Activated CD4-positive, alpha-beta T cell treated with anti-CD3 and anti-CD28 coated beads, Interleukin-2, amount 10 ng/mL, durations not matched to agents 7 days and 5 days (primary cell): ENCODE data around the gene CNN2. TPM values are rescaled to one million over a fixed set of nuclear protein-coding genes. Genes with fewer than 3 reads are reported as not detected.
A peak's percentile ranks its signal among the peaks of the same experiment; 100 is the strongest.

Experiments used
- CTCF ChIA-PET: fragments of 350-600 bp; sonication (Branson Sonifier 250); formaldehyde crosslinking; loops from one replicate; lab custom pipeline; 2021; ENCODE audit warnings: antibody characterized with exemption; lab: Charles Lee
- POLR2A ChIA-PET: fragments of 350-600 bp; sonication (Branson Sonifier 250); formaldehyde crosslinking; loops from one replicate; lab custom pipeline; 2021; ENCODE audit warnings: antibody characterized with exemption; lab: Charles Lee
- DNase-seq: peaks from one replicate; pipeline ENCODE4 v3.0.0-alpha.2; 2020
- H3K27ac Mint-ChIP-seq: one replicate; pipeline ENCODE4 v1.8.0; 2021; ENCODE audit warnings: mild to moderate bottlenecking, moderate library complexity, mixed read lengths
- H3K27me3 Mint-ChIP-seq: one replicate; pipeline ENCODE4 v1.8.0; 2021; ENCODE audit warnings: mixed read lengths
- H3K36me3 Mint-ChIP-seq: one replicate; pipeline ENCODE4 v1.8.0; 2021; ENCODE audit warnings: low read depth, mixed read lengths
- H3K4me1 Mint-ChIP-seq: one replicate; pipeline ENCODE4 v1.8.0; 2021; ENCODE audit warnings: mixed read lengths
- H3K4me3 Mint-ChIP-seq: one replicate; pipeline ENCODE4 v1.8.0; 2021; ENCODE audit warnings: mild to moderate bottlenecking, moderate library complexity, mixed read lengths
- H3K9me3 Mint-ChIP-seq: one replicate; pipeline ENCODE4 v1.8.0; 2021; ENCODE audit warnings: mixed read lengths
- total RNA-seq, 2 experiments: library from RNA; stranded (reverse); gene quantifications; one replicate each; pipeline ENCODE4 v1.2.3, GENCODE V29; 2021

CNN2 gene
- total RNA-seq, 2 experiments from 2014 or later: 558 to 580 TPM

- H3K27ac Mint-ChIP-seq: no peak overlapping the region
- peaks cover 39% of the 10 kb centered on the region for H3K4me1 Mint-ChIP-seq
- no peaks in the 10 kb centered on the region for H3K27me3 Mint-ChIP-seq
- POLR2A ChIA-PET: no interaction called here
- no peak for DNase-seq
- H3K4me3 Mint-ChIP-seq: no peak overlapping the region
- H3K9me3 Mint-ChIP-seq: no peaks in the 10 kb centered on the region
- H3K36me3 Mint-ChIP-seq: peaks cover 39% of the 10 kb centered on the region
- CTCF ChIA-PET: interaction anchor here (0.6 to 2.0 kb wide), 5 partner anchors 8 to 24 kb away, joined by 3 to 6 read pairs (median 3); partner anchors contain the start of genes ARHGAP45 and RNU6-2
Measured at GRCh38 chr19:1042689-1043511, 16.5 kb downstream of the CNN2 start.

- Mint-ChIP-seq H3K27me3 (no peaks in the 10 kb centered on the region), H3K9me3 (no peaks in the 10 kb centered on the region), H3K4me1 (peaks cover 19% of the 10 kb centered on the region), H3K36me3 (peaks cover 22% of the 10 kb centered on the region), H3K4me3 (no peak overlapping the region), H3K27ac (no peak overlapping the region)
- CTCF ChIA-PET: interaction anchor here (1.2 kb wide), 1 partner anchor 20 kb away, joined by 3 read pairs; no protein-coding TSS in a partner anchor
- POLR2A ChIA-PET: no interaction called here
- peak; percentile 62 for DNase-seq
Measured at GRCh38 chr19:1045247-1045603, 18.8 kb downstream of the CNN2 start.

GRCh38 chr19:1046117-1046626, 19.8 kb downstream of the CNN2 start:
- DNase-seq: no peak
- Mint-ChIP-seq H3K27ac (no peak overlapping the region), H3K9me3 (no peaks in the 10 kb centered on the region), H3K4me1 (peaks cover 13% of the 10 kb centered on the region), H3K36me3 (peaks cover 22% of the 10 kb centered on the region), H3K4me3 (no peak overlapping the region), H3K27me3 (no peaks in the 10 kb centered on the region)
- ChIA-PET CTCF (interaction anchor here (1.6 kb wide), 1 partner anchor 19 kb away, joined by 5 read pairs; no protein-coding TSS in a partner anchor), POLR2A (no interaction called here)

- no peak for DNase-seq
- H3K4me1 Mint-ChIP-seq: peaks cover 12% of the 10 kb centered on the region
- POLR2A ChIA-PET: no interaction called here
- no peak overlapping the region for H3K4me3 Mint-ChIP-seq
- H3K36me3 Mint-ChIP-seq: peaks cover 25% of the 10 kb centered on the region
- no peak overlapping the region for H3K27ac Mint-ChIP-seq
- H3K27me3 Mint-ChIP-seq: no peaks in the 10 kb centered on the region
- no peaks in the 10 kb centered on the region for H3K9me3 Mint-ChIP-seq
- CTCF ChIA-PET: interaction anchor here (1.2 to 2.0 kb wide), 3 partner anchors 8 to 18 kb away, joined by 3 to 11 read pairs (median 5); partner anchors contain the start of gene ABCA7
Measured at GRCh38 chr19:1046836-1047695, 20.7 kb downstream of the CNN2 start.

- POLR2A ChIA-PET: no interaction called here
Measured at GRCh38 chr19:1047696-1048147, 21.3 kb downstream of the CNN2 start.

GRCh38 chr19:1049106-1049505, 22.7 kb downstream of the CNN2 start:
- ChIA-PET POLR2A (interaction anchor here (0.6 kb wide), 1 partner anchor 17 kb away, joined by 8 read pairs; no protein-coding TSS in a partner anchor), CTCF (interaction anchor here (2.0 kb wide), 1 partner anchor 10 kb away, joined by 11 read pairs; the partner anchor contains the start of gene ABCA7)
- Mint-ChIP-seq H3K36me3 (peaks cover 31% of the 10 kb centered on the region), H3K4me1 (peaks cover 16% of the 10 kb centered on the region), H3K27me3 (no peaks in the 10 kb centered on the region), H3K4me3 (no peak overlapping the region), H3K9me3 (no peaks in the 10 kb centered on the region), H3K27ac (no peak overlapping the region)
- no peak for DNase-seq

More at GRCh38 chr19:1047696-1048147, 21.3 kb downstream of the CNN2 start:
- H3K4me3 Mint-ChIP-seq: no peak overlapping the region
- H3K27me3 Mint-ChIP-seq: no peaks in the 10 kb centered on the region
- H3K36me3 Mint-ChIP-seq: peaks cover 23% of the 10 kb centered on the region
- H3K4me1 Mint-ChIP-seq: peaks cover 10% of the 10 kb centered on the region
- H3K27ac Mint-ChIP-seq: no peak overlapping the region
- DNase-seq: no peak
- CTCF ChIA-PET: interaction anchor here (0.5 to 2.0 kb wide), 4 partner anchors 8 to 237 kb away, joined by 3 to 11 read pairs (median 4); partner anchors contain the start of gene ABCA7
- no peaks in the 10 kb centered on the region for H3K9me3 Mint-ChIP-seq

- Mint-ChIP-seq H3K4me3 (no peak overlapping the region), H3K27ac (no peak overlapping the region), H3K27me3 (no peaks in the 10 kb centered on the region), H3K9me3 (no peaks in the 10 kb centered on the region), H3K36me3 (peaks cover 26% of the 10 kb centered on the region), H3K4me1 (peaks cover 16% of the 10 kb centered on the region)
- DNase-seq: no peak
- ChIA-PET POLR2A (no interaction called here), CTCF (interaction anchor here (0.6 to 1.8 kb wide), 3 partner anchors 11 to 190 kb away, joined by 3 to 8 read pairs (median 7); no protein-coding TSS in a partner anchor)
Measured at GRCh38 chr19:1049800-1050199, 23.4 kb downstream of the CNN2 start.

- peaks cover 23% of the 10 kb centered on the region for H3K36me3 Mint-ChIP-seq
- peak overlapping the region; percentile 19 for H3K27ac Mint-ChIP-seq
- H3K27me3 Mint-ChIP-seq: no peaks in the 10 kb centered on the region
- no peak for DNase-seq
- H3K9me3 Mint-ChIP-seq: no peaks in the 10 kb centered on the region
- ChIA-PET CTCF (interaction anchor here (1.8 kb wide), 1 partner anchor 10 kb away, joined by 7 read pairs; no protein-coding TSS in a partner anchor), POLR2A (no interaction called here)
- no peak overlapping the region for H3K4me3 Mint-ChIP-seq
- peaks cover 13% of the 10 kb centered on the region for H3K4me1 Mint-ChIP-seq
Measured at GRCh38 chr19:1050989-1051788, 24.8 kb downstream of the CNN2 start.

- no peak overlapping the region for H3K4me3 Mint-ChIP-seq
- H3K9me3 Mint-ChIP-seq: no peaks in the 10 kb centered on the region
- peak overlapping the region; percentile 19 for H3K27ac Mint-ChIP-seq
- H3K4me1 Mint-ChIP-seq: peaks cover 18% of the 10 kb centered on the region
- ChIA-PET POLR2A (no interaction called here), CTCF (no interaction called here)
- peaks cover 26% of the 10 kb centered on the region for H3K36me3 Mint-ChIP-seq
- H3K27me3 Mint-ChIP-seq: no peaks in the 10 kb centered on the region
- DNase-seq: no peak
Measured at GRCh38 chr19:1051791-1052190, 25.4 kb downstream of the CNN2 start.

- H3K36me3 Mint-ChIP-seq: peaks cover 30% of the 10 kb centered on the region
- H3K4me3 Mint-ChIP-seq: no peak overlapping the region
- H3K9me3 Mint-ChIP-seq: peaks cover 2% of the 10 kb centered on the region
- peaks cover 23% of the 10 kb centered on the region for H3K4me1 Mint-ChIP-seq
- ChIA-PET POLR2A (no interaction called here), CTCF (no interaction called here)
- H3K27me3 Mint-ChIP-seq: no peaks in the 10 kb centered on the region
- DNase-seq: no peak
- no peak overlapping the region for H3K27ac Mint-ChIP-seq
Measured at GRCh38 chr19:1052349-1052975, 26.1 kb downstream of the CNN2 start.
